Measurements from ENCODE around the gene CAMSAP2.

GRCh38 chr1:200836213-200836612, 97.5 kb downstream of the CAMSAP2 start:
- TF ChIP-seq POLR2A (IDR thresholded peaks at IDR 0.05; ENCODE audit: extremely low read depth, insufficient read length): no peak
- TF ChIP-seq CTCF (IDR thresholded peaks at IDR 0.05; ENCODE audit: low read depth, low read length): no peak
- no peak for TF ChIP-seq MAX (IDR thresholded peaks at IDR 0.05; ENCODE audit: low read depth, low read length)
- TF ChIP-seq MYC (IDR thresholded peaks at IDR 0.05; ENCODE audit: low read depth, low read length): no peak
